ENCODE data around the gene SGCA. TPM values are rescaled to one million over a fixed set of nuclear protein-coding genes. Genes with fewer than 3 reads are reported as not detected.

The SGCA gene
- total and polyA plus RNA-seq, 2 experiments from 2014 or later, result 0.19 TPM; not detected in 1

DNA sequence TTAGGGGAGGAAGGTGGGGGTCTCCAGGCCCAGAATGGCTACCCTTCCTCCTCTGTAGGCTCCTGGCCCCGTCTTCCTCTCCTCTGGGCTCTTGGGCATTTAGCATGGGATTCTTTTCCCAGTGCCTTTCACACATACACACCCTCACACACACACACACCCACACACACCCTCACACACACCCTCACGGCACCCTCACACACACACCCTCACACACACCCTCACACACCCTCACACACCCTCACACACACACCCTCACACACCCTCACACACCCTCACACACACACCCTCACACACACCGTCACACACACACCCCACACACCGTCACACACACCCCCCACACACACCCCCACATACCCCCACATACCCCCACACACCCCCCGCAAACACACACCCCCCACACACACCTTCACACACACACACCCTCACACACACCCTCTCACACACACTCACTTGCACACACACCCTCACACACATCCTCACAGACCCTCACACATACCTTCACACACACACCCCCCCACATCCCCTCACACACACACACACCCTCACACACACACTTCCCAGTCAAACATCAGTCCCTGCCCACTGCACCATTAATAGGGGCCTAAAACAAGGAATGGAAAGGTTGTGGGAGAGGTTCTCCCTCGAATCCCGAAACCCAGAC, 845 bp downstream of the SGCA start:
- H3K4me1 Mint-ChIP-seq, result peaks cover 23% of the 10 kb centered on the region
- DNase-seq (ENCODE audit: low spot score), result no peak
- no peaks in the 10 kb centered on the region for H4K20me1 ChIP-seq (replicated peaks; ENCODE audit: insufficient read depth)
- no peaks in the 10 kb centered on the region for H3K9me2 ChIP-seq (ENCODE audit: insufficient read depth)
- no peak for ATAC-seq
- H2AFZ ChIP-seq, result no peak overlapping the region
- H3K27me3 ChIP-seq (ENCODE audit: insufficient read depth), result peaks cover 7% of the 10 kb centered on the region; the same call in 1 of the 2 replicates
- H3K36me3 ChIP-seq (ENCODE audit: insufficient read depth), result no peaks in the 10 kb centered on the region
- H3K9me3 Mint-ChIP-seq, result no peaks in the 10 kb centered on the region; the same call in 2 of the 3 replicates
- no peak overlapping the region for H3K4me2 ChIP-seq
- no peaks in the 10 kb centered on the region for H3K79me2 ChIP-seq (replicated peaks; ENCODE audit: insufficient read depth)
- no peak overlapping the region for H3K4me3 ChIP-seq
- H3K27ac ChIP-seq (ENCODE audit: low read depth), result no peak overlapping the region
- H3K36me3 Mint-ChIP-seq (ENCODE audit: low read depth), result no peaks in the 10 kb centered on the region
- TF ChIP-seq, protein P1, sequence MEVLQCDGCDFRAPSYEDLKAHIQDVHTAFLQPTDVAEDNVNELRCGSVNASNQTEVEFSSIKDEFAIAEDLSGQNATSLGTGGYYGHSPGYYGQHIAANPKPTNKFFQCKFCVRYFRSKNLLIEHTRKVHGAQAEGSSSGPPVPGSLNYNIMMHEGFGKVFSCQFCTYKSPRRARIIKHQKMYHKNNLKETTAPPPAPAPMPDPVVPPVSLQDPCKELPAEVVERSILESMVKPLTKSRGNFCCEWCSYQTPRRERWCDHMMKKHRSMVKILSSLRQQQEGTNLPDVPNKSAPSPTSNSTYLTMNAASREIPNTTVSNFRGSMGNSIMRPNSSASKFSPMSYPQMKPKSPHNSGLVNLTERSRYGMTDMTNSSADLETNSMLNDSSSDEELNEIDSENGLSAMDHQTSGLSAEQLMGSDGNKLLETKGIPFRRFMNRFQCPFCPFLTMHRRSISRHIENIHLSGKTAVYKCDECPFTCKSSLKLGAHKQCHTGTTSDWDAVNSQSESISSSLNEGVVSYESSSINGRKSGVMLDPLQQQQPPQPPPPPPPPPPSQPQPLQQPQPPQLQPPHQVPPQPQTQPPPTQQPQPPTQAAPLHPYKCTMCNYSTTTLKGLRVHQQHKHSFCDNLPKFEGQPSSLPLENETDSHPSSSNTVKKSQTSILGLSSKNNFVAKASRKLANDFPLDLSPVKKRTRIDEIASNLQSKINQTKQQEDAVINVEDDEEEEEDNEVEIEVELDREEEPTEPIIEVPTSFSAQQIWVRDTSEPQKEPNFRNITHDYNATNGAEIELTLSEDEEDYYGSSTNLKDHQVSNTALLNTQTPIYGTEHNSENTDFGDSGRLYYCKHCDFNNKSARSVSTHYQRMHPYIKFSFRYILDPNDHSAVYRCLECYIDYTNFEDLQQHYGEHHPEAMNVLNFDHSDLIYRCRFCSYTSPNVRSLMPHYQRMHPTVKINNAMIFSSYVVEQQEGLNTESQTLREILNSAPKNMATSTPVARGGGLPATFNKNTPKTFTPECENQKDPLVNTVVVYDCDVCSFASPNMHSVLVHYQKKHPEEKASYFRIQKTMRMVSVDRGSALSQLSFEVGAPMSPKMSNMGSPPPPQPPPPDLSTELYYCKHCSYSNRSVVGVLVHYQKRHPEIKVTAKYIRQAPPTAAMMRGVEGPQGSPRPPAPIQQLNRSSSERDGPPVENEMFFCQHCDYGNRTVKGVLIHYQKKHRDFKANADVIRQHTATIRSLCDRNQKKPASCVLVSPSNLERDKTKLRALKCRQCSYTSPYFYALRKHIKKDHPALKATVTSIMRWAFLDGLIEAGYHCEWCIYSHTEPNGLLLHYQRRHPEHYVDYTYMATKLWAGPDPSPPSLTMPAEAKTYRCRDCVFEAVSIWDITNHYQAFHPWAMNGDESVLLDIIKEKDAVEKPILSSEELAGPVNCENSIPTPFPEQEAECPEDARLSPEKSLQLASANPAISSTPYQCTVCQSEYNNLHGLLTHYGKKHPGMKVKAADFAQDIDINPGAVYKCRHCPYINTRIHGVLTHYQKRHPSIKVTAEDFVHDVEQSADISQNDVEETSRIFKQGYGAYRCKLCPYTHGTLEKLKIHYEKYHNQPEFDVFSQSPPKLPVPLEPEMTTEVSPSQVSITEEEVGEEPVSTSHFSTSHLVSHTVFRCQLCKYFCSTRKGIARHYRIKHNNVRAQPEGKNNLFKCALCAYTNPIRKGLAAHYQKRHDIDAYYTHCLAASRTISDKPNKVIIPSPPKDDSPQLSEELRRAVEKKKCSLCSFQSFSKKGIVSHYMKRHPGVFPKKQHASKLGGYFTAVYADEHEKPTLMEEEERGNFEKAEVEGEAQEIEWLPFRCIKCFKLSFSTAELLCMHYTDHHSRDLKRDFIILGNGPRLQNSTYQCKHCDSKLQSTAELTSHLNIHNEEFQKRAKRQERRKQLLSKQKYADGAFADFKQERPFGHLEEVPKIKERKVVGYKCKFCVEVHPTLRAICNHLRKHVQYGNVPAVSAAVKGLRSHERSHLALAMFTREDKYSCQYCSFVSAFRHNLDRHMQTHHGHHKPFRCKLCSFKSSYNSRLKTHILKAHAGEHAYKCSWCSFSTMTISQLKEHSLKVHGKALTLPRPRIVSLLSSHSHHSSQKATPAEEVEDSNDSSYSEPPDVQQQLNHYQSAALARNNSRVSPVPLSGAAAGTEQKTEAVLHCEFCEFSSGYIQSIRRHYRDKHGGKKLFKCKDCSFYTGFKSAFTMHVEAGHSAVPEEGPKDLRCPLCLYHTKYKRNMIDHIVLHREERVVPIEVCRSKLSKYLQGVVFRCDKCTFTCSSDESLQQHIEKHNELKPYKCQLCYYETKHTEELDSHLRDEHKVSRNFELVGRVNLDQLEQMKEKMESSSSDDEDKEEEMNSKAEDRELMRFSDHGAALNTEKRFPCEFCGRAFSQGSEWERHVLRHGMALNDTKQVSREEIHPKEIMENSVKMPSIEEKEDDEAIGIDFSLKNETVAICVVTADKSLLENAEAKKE (CRISPR knock-in tag; IDR thresholded peaks at IDR 0.05), result no peak
- no peak for TF ChIP-seq EZH2phosphoT487 (IDR thresholded peaks at IDR 0.05; ENCODE audit: unreplicated experiment)
- no peak for TF ChIP-seq NANOG (IDR thresholded peaks at IDR 0.05; ENCODE audit: borderline replicate concordance)
- no peak for TF ChIP-seq CTCF (conservative IDR thresholded peaks at IDR 0.05; ENCODE audit: low read depth in 2 of 2)
- TF ChIP-seq CREB1 (CRISPR knock-in tag; IDR thresholded peaks at IDR 0.05; ENCODE audit: low read depth), result no peak
- no peak for TF ChIP-seq ZNF331 (CRISPR knock-in tag; IDR thresholded peaks at IDR 0.05; ENCODE audit: low read depth)
- TF ChIP-seq EZH2 (IDR thresholded peaks at IDR 0.05; ENCODE audit: low read depth, unreplicated experiment), result no peak
- no peak for TF ChIP-seq STAT1 (IDR thresholded peaks at IDR 0.05; ENCODE audit: unreplicated experiment)
- TF ChIP-seq, protein P2, sequence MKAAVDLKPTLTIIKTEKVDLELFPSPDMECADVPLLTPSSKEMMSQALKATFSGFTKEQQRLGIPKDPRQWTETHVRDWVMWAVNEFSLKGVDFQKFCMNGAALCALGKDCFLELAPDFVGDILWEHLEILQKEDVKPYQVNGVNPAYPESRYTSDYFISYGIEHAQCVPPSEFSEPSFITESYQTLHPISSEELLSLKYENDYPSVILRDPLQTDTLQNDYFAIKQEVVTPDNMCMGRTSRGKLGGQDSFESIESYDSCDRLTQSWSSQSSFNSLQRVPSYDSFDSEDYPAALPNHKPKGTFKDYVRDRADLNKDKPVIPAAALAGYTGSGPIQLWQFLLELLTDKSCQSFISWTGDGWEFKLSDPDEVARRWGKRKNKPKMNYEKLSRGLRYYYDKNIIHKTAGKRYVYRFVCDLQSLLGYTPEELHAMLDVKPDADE (IDR thresholded peaks at IDR 0.05), result no peak
- TF ChIP-seq, protein P3, sequence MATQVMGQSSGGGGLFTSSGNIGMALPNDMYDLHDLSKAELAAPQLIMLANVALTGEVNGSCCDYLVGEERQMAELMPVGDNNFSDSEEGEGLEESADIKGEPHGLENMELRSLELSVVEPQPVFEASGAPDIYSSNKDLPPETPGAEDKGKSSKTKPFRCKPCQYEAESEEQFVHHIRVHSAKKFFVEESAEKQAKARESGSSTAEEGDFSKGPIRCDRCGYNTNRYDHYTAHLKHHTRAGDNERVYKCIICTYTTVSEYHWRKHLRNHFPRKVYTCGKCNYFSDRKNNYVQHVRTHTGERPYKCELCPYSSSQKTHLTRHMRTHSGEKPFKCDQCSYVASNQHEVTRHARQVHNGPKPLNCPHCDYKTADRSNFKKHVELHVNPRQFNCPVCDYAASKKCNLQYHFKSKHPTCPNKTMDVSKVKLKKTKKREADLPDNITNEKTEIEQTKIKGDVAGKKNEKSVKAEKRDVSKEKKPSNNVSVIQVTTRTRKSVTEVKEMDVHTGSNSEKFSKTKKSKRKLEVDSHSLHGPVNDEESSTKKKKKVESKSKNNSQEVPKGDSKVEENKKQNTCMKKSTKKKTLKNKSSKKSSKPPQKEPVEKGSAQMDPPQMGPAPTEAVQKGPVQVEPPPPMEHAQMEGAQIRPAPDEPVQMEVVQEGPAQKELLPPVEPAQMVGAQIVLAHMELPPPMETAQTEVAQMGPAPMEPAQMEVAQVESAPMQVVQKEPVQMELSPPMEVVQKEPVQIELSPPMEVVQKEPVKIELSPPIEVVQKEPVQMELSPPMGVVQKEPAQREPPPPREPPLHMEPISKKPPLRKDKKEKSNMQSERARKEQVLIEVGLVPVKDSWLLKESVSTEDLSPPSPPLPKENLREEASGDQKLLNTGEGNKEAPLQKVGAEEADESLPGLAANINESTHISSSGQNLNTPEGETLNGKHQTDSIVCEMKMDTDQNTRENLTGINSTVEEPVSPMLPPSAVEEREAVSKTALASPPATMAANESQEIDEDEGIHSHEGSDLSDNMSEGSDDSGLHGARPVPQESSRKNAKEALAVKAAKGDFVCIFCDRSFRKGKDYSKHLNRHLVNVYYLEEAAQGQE (IDR thresholded peaks at IDR 0.05; ENCODE audit: unreplicated experiment), result no peak
- TF ChIP-seq ZNF114 (CRISPR knock-in tag; IDR thresholded peaks at IDR 0.05), result no peak
- TF ChIP-seq JUNB (IDR thresholded peaks at IDR 0.05; ENCODE audit: unreplicated experiment), result no peak
- TF ChIP-seq POLR2AphosphoS5 (IDR thresholded peaks at IDR 0.05; ENCODE audit: low read depth), result no peak
- H3K4me3 Mint-ChIP-seq, result no peak overlapping the region
- no peaks in the 10 kb centered on the region; the same call in 1 of the 2 replicates for H3F3A ChIP-seq (replicated peaks; ENCODE audit: low read depth)
- H3K27ac Mint-ChIP-seq, result no peak overlapping the region
- H3K27me3 Mint-ChIP-seq (ENCODE audit: insufficient read depth, low read depth, poor library complexity), result peaks cover 16% of the 10 kb centered on the region
- peaks cover 8% of the 10 kb centered on the region for H3K4me1 ChIP-seq (ENCODE audit: insufficient read depth)

Measured in GM23338 (cell line).